CD4-positive, CD25-positive, alpha-beta regulatory T cell (primary cell): ENCODE measurements around the gene ANKS1B. TPM values are rescaled to one million over a fixed set of nuclear protein-coding genes. Genes with fewer than 3 reads are reported as not detected.
A peak's percentile ranks its signal among the peaks of the same experiment; 100 is the strongest.

Experiments
- ATAC-seq, 2 donors: fragments of 150-1000 bp; cut with Tn5 transposase; one replicate each; pipeline ENCODE4 v1.10.0; 2021; ENCODE audit warnings: low read depth in 2 of 2, moderate number of reproducible peaks in 2 of 2, moderate library complexity in 1 of 2
- DNase-seq, 3 donors: peaks; one replicate each; pipeline versions ENCODE4 v3.0.0 to v3.0.0-alpha.2; 2012 to 2022; ENCODE audit warnings: mixed read lengths in 1 of 3
- H3K27ac ChIP-seq: one replicate; pipeline ENCODE4 v1.7.0; 2013; ENCODE audit warnings: mild to moderate bottlenecking, low read length; ENCODE audit not compliant: insufficient read depth, poor library complexity, severe bottlenecking
- H3K27me3 ChIP-seq: one replicate; pipeline ENCODE4 v1.7.0; 2013; ENCODE audit warnings: low read length; ENCODE audit not compliant: control insufficient read depth, insufficient read depth
- H3K36me3 ChIP-seq: one replicate; pipeline ENCODE4 v1.7.0; 2013; ENCODE audit warnings: mild to moderate bottlenecking, low read length, moderate library complexity; ENCODE audit not compliant: control insufficient read depth, insufficient read depth
- H3K4me1 ChIP-seq: 2 replicates; pipeline ENCODE4 v1.7.0; 2013; ENCODE audit warnings: mild to moderate bottlenecking, low read length; ENCODE audit not compliant: insufficient read depth, control insufficient read depth, poor library complexity, severe bottlenecking
- H3K4me3 ChIP-seq: one replicate; pipeline ENCODE4 v1.7.0; 2013; ENCODE audit warnings: low read depth, mild to moderate bottlenecking, low read length, moderate library complexity
- H3K9me3 ChIP-seq, 2 experiments: 1 replicate in 1 of 2; 2 replicates in 1 of 2; pipeline ENCODE4 v1.7.0; 2013; ENCODE audit warnings: low read length in 2 of 2, mild to moderate bottlenecking in 1 of 2, moderate library complexity in 1 of 2; ENCODE audit not compliant: control insufficient read depth in 2 of 2
- H3K27ac Mint-ChIP-seq, 3 donors: one replicate each; pipeline ENCODE4 v1.8.0; 2020 to 2022; ENCODE audit warnings: mild to moderate bottlenecking in 3 of 3, mixed read lengths in 3 of 3, moderate library complexity in 2 of 3
- H3K27me3 Mint-ChIP-seq: one replicate; pipeline ENCODE4 v1.8.0; 2022; ENCODE audit warnings: mild to moderate bottlenecking, mixed read lengths
- H3K36me3 Mint-ChIP-seq: one replicate; pipeline ENCODE4 v1.8.0; 2020; ENCODE audit warnings: mixed read lengths
- H3K4me1 Mint-ChIP-seq, 4 donors: one replicate each; pipeline ENCODE4 v1.8.0; 2020 to 2022; ENCODE audit warnings: mixed read lengths in 4 of 4, mild to moderate bottlenecking in 1 of 4
- H3K4me3 Mint-ChIP-seq, 4 donors: one replicate each; pipeline ENCODE4 v1.8.0; 2020 to 2022; ENCODE audit warnings: mild to moderate bottlenecking in 4 of 4, mixed read lengths in 4 of 4, moderate library complexity in 3 of 4
- H3K9me3 Mint-ChIP-seq, 7 donors: one replicate each; pipeline ENCODE4 v1.8.0; 2020 to 2022; ENCODE audit warnings: mixed read lengths in 7 of 7, mild to moderate bottlenecking in 3 of 7, moderate library complexity in 2 of 7
- polyA plus RNA-seq, 4 donors: library from polyadenylated mRNA; unstranded; fragments of 300-500 nt; fragmentation: Illumina TruSeq; gene quantifications; one replicate each; pipeline ENCODE4 v1.2.3, GENCODE V29; 2021
- total RNA-seq: library from RNA; stranded (reverse); gene quantifications from one replicate; pipeline ENCODE4 v1.2.3, GENCODE V29; 2022

The ANKS1B gene
- total and polyA plus RNA-seq, 5 donors from 2014 or later = 4.0 to 15.9 (median 9.5) TPM

DNA sequence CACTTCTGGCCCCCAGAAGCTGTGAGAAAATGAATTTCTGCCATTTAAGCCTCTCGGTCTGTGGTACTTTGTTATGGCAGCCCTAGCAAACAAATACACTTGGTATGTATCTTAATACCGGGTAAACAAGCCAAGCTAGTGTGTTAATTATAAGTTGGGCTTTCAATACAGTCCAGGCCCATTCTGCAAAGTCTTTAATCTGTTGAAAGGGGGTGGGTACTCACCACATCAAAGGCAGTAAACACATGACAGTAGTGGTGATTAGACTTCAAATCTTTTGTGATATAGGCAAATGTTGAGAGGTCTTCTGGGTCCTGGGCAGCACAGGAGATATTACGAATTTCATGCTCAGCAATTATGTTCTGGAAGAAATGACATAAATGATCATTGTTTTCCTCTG is 1211.9 kb downstream of the ANKS1B start:
- Mint-ChIP-seq H3K36me3 (peaks cover 5% of the 10 kb centered on the region), H3K27me3 (no peaks in the 10 kb centered on the region), H3K4me1 (peaks cover 0 to 7% (median 1%) of the 10 kb centered on the region in 4 donors), H3K4me3 (no peak overlapping the region), H3K9me3 (peaks cover 0 to 3% (median 0%) of the 10 kb centered on the region in 7 donors), H3K27ac (no peak overlapping the region)
- Histone ChIP-seq H3K4me3 (no peak overlapping the region), H3K36me3 (no peaks in the 10 kb centered on the region), H3K9me3 (no peaks in the 10 kb centered on the region), H3K4me1 (no peaks in the 10 kb centered on the region), H3K27ac (no peak overlapping the region), H3K27me3 (no peaks in the 10 kb centered on the region)
- DNase-seq (no peak), ATAC-seq (no peak)

DNA sequence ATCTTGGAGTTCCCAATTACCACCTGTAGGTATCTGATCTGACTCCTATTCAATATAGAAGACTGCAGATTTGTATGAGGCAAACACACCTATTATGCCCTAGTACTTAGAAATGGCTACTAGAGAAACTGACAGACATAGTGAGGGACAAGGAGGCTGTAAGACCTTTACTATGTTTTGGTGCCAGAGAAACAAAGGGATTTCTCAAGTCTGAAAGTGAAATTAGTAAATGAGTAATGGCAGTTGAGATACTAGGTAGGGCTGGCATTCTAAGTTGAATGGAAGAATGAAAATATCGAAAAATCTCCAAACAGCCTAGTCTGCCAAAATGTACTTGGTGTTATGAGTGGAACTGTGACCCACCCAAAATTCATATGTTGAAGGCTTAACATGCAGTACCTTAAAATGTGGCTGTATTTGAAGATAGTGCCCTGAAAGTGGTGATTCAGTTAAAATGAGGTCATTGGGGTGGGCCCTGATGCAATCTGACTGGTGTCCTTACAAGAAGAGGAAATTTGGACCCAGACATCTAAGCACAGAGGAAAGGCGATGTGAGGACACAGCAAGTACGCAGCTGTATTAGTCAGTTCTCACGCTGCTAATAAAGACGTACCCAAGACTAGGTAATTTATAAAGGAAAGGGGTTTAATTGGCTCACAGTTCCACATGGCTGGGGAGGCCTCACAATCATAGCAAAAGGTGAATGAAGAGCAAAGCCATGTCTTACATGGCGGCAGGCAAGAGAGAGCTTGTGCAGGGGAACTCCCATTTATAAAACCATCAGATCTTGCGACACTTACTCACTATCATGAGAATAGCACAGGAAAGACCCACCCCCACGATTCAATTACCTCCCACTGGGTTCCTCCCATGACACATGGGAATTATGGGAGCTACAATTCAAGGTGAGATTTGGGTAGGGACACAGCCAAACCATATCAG is 1212.7 kb downstream of the ANKS1B start:
- no peaks in the 10 kb centered on the region for H3K9me3 ChIP-seq
- Mint-ChIP-seq H3K4me1 (peaks cover 0 to 7% (median 1%) of the 10 kb centered on the region in 4 donors), H3K27ac (peak overlapping the region in 1 of 3 donors; percentile 80), H3K4me3 (peak overlapping the region in 1 of 4 donors; percentile 76), H3K36me3 (peaks cover 5% of the 10 kb centered on the region), H3K9me3 (peaks cover 0 to 3% (median 0%) of the 10 kb centered on the region in 7 donors), H3K27me3 (no peaks in the 10 kb centered on the region)
- DNase-seq = no peak
- ATAC-seq = no peak
- no peak overlapping the region for H3K27ac ChIP-seq
- no peak overlapping the region for H3K4me3 ChIP-seq
- no peaks in the 10 kb centered on the region for H3K27me3 ChIP-seq
- H3K4me1 ChIP-seq = no peaks in the 10 kb centered on the region
- no peaks in the 10 kb centered on the region for H3K36me3 ChIP-seq

DNA sequence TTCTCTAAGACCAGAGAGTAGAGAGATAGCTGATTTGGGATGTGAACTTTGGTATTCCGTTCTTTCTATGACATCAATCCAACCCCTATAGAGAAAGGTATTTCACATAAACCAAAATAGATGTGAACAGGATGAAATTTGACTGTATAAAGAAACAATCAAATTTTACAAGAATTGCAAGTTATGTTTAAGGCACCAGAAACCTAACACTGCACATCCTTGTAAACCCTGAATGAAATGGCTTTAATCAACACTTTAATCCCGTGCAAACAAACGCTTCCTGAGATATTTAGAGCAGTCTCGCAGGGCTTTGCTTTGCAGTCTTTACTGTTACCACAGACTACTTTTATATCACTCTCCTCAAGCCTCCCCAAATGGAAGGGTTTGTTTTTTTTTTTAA is 1214.5 kb downstream of the ANKS1B start:
- H3K36me3 ChIP-seq = no peaks in the 10 kb centered on the region
- peaks cover 0 to 3% (median 0%) of the 10 kb centered on the region in 7 donors for H3K9me3 Mint-ChIP-seq
- DNase-seq = no peak
- no peak overlapping the region for H3K27ac ChIP-seq
- H3K27me3 Mint-ChIP-seq = no peaks in the 10 kb centered on the region
- H3K4me3 ChIP-seq = no peak overlapping the region
- H3K4me3 Mint-ChIP-seq = no peak overlapping the region
- H3K9me3 ChIP-seq = no peaks in the 10 kb centered on the region
- H3K27ac Mint-ChIP-seq = no peak overlapping the region
- no peak for ATAC-seq
- peaks cover 5% of the 10 kb centered on the region for H3K36me3 Mint-ChIP-seq
- no peaks in the 10 kb centered on the region for H3K27me3 ChIP-seq
- peaks cover 0 to 7% (median 1%) of the 10 kb centered on the region in 4 donors for H3K4me1 Mint-ChIP-seq
- no peaks in the 10 kb centered on the region for H3K4me1 ChIP-seq

DNA sequence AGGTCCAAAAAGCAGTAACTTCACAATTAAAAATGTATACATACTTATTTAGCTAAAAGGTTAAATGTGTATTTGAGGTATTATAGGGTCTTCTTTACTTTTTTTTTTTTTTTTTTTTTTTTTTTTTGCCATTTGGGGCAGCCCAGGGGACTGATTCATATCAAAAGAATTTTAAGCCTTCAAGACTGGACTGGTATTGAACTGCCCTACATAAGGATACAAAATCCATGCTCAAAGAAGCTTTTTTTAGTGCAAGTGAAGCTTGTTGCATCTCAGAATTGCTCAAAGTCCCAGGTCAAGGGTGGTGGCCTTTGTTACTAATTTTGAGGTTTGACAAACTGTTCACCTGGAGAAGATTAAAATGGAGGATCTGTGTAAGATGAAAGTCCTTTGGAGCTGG is 1215.7 kb downstream of the ANKS1B start:
- no peaks in the 10 kb centered on the region for H3K9me3 ChIP-seq
- no peak overlapping the region for H3K4me3 ChIP-seq
- H3K27ac Mint-ChIP-seq = no peak overlapping the region
- no peaks in the 10 kb centered on the region for H3K36me3 ChIP-seq
- no peak overlapping the region for H3K4me3 Mint-ChIP-seq
- H3K27ac ChIP-seq = no peak overlapping the region
- peaks cover 5% of the 10 kb centered on the region for H3K36me3 Mint-ChIP-seq
- H3K27me3 Mint-ChIP-seq = no peaks in the 10 kb centered on the region
- H3K27me3 ChIP-seq = no peaks in the 10 kb centered on the region
- H3K9me3 Mint-ChIP-seq = peaks cover 0 to 3% (median 0%) of the 10 kb centered on the region in 7 donors
- H3K4me1 Mint-ChIP-seq = peaks cover 0 to 7% (median 1%) of the 10 kb centered on the region in 4 donors
- DNase-seq (no peak), ATAC-seq (no peak)
- H3K4me1 ChIP-seq = no peaks in the 10 kb centered on the region

DNA sequence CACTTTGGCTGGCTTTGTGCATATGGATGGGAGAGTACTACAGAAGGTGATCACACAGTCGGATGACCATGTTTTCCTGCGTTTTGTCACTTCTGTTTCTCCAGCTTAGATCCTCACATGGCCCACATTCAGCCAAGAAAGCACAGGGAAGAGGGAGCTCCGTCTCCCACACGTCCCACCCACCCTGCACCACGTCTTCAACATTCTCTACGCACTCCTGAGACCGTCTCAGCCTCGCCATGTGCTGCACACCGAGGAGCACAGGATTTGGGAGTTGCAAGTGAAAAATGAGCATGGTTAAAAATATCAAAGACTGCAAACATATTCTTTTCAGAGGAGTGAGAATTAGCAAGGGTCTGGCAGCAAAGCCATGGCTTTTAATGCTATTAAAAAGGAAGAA is 1217.5 kb downstream of the ANKS1B start:
- no peaks in the 10 kb centered on the region for H3K27me3 ChIP-seq
- no peak overlapping the region for H3K4me3 ChIP-seq
- no peaks in the 10 kb centered on the region for H3K36me3 ChIP-seq
- DNase-seq = no peak
- H3K4me1 Mint-ChIP-seq = no peaks in the 10 kb centered on the region
- no peak overlapping the region for H3K27ac ChIP-seq
- no peak for ATAC-seq
- no peak overlapping the region for H3K27ac Mint-ChIP-seq
- no peaks in the 10 kb centered on the region for H3K9me3 ChIP-seq
- peaks cover 3% of the 10 kb centered on the region for H3K36me3 Mint-ChIP-seq
- no peaks in the 10 kb centered on the region for H3K27me3 Mint-ChIP-seq
- H3K9me3 Mint-ChIP-seq = peaks cover 0 to 2% (median 0%) of the 10 kb centered on the region in 7 donors
- no peak overlapping the region for H3K4me3 Mint-ChIP-seq
- no peaks in the 10 kb centered on the region for H3K4me1 ChIP-seq

DNA sequence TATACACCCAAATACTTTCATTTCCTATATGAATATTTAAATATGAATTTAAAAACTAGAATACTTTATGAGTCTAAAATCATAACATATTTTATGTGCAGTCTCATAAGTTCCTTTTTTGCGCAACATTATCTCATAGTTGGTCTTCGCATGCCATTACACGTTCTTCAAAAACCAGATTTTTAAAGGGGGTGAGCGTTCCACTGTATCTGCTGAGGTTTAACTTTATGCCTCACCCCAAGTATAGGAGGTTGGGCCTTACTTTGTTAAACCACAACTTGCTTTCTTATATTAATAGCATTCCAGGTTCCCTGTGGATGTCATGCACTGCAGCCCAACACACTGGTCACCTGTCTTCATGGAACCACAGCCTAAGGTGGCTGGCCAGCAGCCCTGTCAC is 1221.1 kb downstream of the ANKS1B start:
- ATAC-seq = no peak

DNA sequence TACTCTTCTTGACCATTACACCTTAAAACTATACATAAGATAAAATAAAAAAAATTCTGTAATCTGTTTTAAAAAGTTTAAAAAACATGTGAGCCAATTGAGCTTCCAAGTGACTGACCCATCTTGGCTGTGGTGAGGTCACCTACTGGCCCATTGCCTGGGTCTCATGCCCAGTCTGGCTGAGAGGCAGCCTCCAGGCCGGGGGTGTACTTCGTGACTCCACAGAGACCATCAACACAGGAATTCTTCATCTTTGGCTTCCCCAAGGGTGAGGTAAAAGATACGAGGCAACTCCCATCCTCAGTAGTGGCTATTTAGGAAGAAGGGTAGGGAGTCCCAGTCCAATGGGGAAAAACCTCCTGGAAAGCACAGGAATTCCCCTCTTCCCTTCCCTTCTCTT is 1226.4 kb downstream of the ANKS1B start:
- H3K4me3 ChIP-seq = no peak overlapping the region
- H3K27ac ChIP-seq = no peak overlapping the region
- DNase-seq = no peak
- H3K4me1 Mint-ChIP-seq = peaks cover 4 to 16% (median 12%) of the 10 kb centered on the region in 4 donors
- peaks cover 0 to 2% (median 0%) of the 10 kb centered on the region in 7 donors for H3K9me3 Mint-ChIP-seq
- no peaks in the 10 kb centered on the region for H3K27me3 ChIP-seq
- H3K27ac Mint-ChIP-seq = no peak overlapping the region
- H3K4me3 Mint-ChIP-seq = no peak overlapping the region
- no peaks in the 10 kb centered on the region for H3K36me3 Mint-ChIP-seq
- H3K9me3 ChIP-seq = no peaks in the 10 kb centered on the region
- H3K27me3 Mint-ChIP-seq = no peaks in the 10 kb centered on the region
- ATAC-seq = no peak
- no peaks in the 10 kb centered on the region for H3K36me3 ChIP-seq
- peaks cover 13% of the 10 kb centered on the region for H3K4me1 ChIP-seq

More for the DNA sequence above, 1221.1 kb downstream of the ANKS1B start:
- Mint-ChIP-seq H3K4me1 (no peaks in the 10 kb centered on the region), H3K27me3 (no peaks in the 10 kb centered on the region), H3K27ac (no peak overlapping the region), H3K4me3 (no peak overlapping the region), H3K36me3 (no peaks in the 10 kb centered on the region), H3K9me3 (peaks cover 0 to 2% (median 0%) of the 10 kb centered on the region in 7 donors)
- Histone ChIP-seq H3K9me3 (no peaks in the 10 kb centered on the region), H3K27ac (no peak overlapping the region), H3K4me1 (no peaks in the 10 kb centered on the region), H3K36me3 (no peaks in the 10 kb centered on the region), H3K27me3 (no peaks in the 10 kb centered on the region), H3K4me3 (no peak overlapping the region)
- no peak for DNase-seq
